T-helper 17 cell (primary cell): ENCODE measurements around the gene CMTM5. TPM values are rescaled to one million over a fixed set of nuclear protein-coding genes. Genes with fewer than 3 reads are reported as not detected.
"Not testable (repeated sequence)": the region's sequence is repeated elsewhere in the genome, so short reads cannot be mapped to it uniquely, and the experiment has no call there.

Source experiments
- ATAC-seq: fragments of 150-1000 bp; cut with Tn5 transposase; 2 replicates; pipeline ENCODE4 v1.10.0; 2021; ENCODE audit warnings: mild to moderate bottlenecking, moderate library complexity
- DNase-seq, 3 donors: peaks; one replicate each; pipeline versions ENCODE4 v3.0.0 to v3.0.0-alpha.2; 2020 to 2021
- H3K9me3 ChIP-seq: one replicate; pipeline ENCODE4 v1.7.0; 2013; ENCODE audit warnings: low read length, mild to moderate bottlenecking; ENCODE audit not compliant: control insufficient read depth, poor library complexity, severe bottlenecking
- H3K27ac Mint-ChIP-seq: one replicate; pipeline ENCODE4 v1.8.0; 2022; ENCODE audit warnings: mild to moderate bottlenecking, moderate library complexity, mixed read lengths
- H3K27me3 Mint-ChIP-seq: one replicate; pipeline ENCODE4 v1.8.0; 2022; ENCODE audit warnings: mixed read lengths
- H3K36me3 Mint-ChIP-seq: one replicate; pipeline ENCODE4 v1.8.0; 2022; ENCODE audit warnings: low read depth, mixed read lengths
- H3K4me1 Mint-ChIP-seq: one replicate; pipeline ENCODE4 v1.8.0; 2022; ENCODE audit warnings: mild to moderate bottlenecking, mixed read lengths
- H3K4me3 Mint-ChIP-seq: one replicate; pipeline ENCODE4 v1.8.0; 2022; ENCODE audit warnings: mild to moderate bottlenecking, moderate library complexity, mixed read lengths
- total RNA-seq, 4 donors: library from RNA in 2 of 4; stranded (reverse) in 2 of 4; gene quantifications; one replicate each; pipeline ENCODE4 v1.2.3 and lab custom pipeline; 2022 to 2026

CMTM5 gene
- total RNA-seq, 2 donors from 2014 or later, result 2.5 to 29.1 TPM

DNA sequence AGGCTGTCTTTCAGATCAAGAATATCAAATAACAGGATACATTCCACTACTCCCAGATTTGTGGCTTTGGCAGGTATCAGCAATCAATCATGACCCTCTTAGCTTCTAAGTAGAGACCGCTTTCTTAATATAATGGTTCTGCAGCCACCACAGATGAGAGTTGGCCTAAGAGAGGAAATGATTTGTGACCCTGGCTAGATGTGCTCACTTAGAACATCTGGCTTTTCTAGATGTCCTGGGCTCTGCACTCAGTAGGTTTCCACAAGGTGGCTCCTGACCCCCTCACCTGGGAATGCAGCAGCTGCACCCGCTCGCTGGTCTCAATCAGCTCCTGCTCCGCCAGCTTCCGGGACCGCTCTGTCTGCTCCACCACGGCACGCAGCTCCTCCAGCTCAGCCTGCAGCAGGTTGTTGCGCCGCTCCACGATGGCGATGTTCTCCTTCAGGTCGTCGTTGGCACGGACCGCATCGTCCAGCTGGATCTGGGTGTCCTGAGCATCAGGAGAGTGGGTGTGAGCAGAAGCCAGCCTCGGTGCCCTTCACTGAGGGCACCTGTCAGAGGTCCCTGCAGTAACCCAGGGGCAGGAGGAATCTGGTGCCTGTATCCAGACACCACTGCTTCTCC is 8.9 kb downstream of the CMTM5 start:
- DNase-seq (no peak), ATAC-seq (no peak)
- H3K36me3 Mint-ChIP-seq, result no peaks in the 10 kb centered on the region
- H3K27me3 Mint-ChIP-seq, result peaks cover 47% of the 10 kb centered on the region
- H3K27ac Mint-ChIP-seq, result peak overlapping the region; percentile 72
- H3K4me1 Mint-ChIP-seq, result peaks cover 5% of the 10 kb centered on the region
- no peaks in the 10 kb centered on the region for H3K9me3 ChIP-seq
- no peak overlapping the region for H3K4me3 Mint-ChIP-seq

DNA sequence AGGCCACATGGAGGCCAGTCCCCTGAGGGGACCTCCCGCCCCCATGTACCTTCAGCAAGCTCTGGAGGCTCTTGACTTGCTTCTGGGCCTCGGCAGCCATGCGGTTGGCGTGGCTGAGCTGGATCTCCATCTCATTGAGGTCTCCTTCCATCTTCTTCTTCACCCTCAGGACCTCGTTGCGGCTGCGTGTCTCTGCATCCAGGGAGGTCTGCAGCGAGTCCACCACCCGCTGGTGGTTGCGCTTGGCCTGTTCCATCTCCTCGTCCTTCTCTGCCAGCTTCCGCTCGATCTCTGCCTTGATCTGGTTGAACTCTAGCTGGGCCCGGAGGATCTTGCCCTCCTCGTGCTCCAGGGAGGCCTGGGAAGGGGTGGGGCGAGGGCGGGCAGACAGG is 9.4 kb downstream of the CMTM5 start:
- not testable (repeated sequence) for H3K9me3 ChIP-seq, H3K36me3 Mint-ChIP-seq, DNase-seq, H3K27ac Mint-ChIP-seq, H3K4me1 Mint-ChIP-seq, H3K4me3 Mint-ChIP-seq, ATAC-seq
- H3K27me3 Mint-ChIP-seq, result peaks cover 49% of the 10 kb centered on the region

GRCh38 chr14:23386999-23387398 is 10.2 kb downstream of the CMTM5 start:
- ATAC-seq (no peak), DNase-seq (no peak)
- no peak overlapping the region for H3K4me3 Mint-ChIP-seq
- H3K27ac Mint-ChIP-seq, result no peak overlapping the region
- H3K4me1 Mint-ChIP-seq, result peaks cover 5% of the 10 kb centered on the region
- no peaks in the 10 kb centered on the region for H3K36me3 Mint-ChIP-seq
- H3K27me3 Mint-ChIP-seq, result peaks cover 43% of the 10 kb centered on the region
- no peaks in the 10 kb centered on the region for H3K9me3 ChIP-seq

GRCh38 chr14:23387916-23388882 is 11.4 kb downstream of the CMTM5 start:
- Mint-ChIP-seq H3K4me1 (peaks cover 5% of the 10 kb centered on the region), H3K27me3 (peaks cover 41% of the 10 kb centered on the region), H3K36me3 (no peaks in the 10 kb centered on the region), H3K27ac (no peak overlapping the region), H3K4me3 (no peak overlapping the region)
- H3K9me3 ChIP-seq, result no peaks in the 10 kb centered on the region
- ATAC-seq, result no peak
- no peak for DNase-seq

GRCh38 chr14:23388996-23389395 is 12.2 kb downstream of the CMTM5 start:
- H3K27ac Mint-ChIP-seq, result no peak overlapping the region
- ATAC-seq (no peak), DNase-seq (no peak)

GRCh38 chr14:23389396-23389795 is 12.6 kb downstream of the CMTM5 start:
- ATAC-seq (no peak), DNase-seq (no peak)
- H3K27ac Mint-ChIP-seq, result no peak overlapping the region
- peaks cover 48% of the 10 kb centered on the region for H3K27me3 Mint-ChIP-seq
- peaks cover 5% of the 10 kb centered on the region for H3K4me1 Mint-ChIP-seq
- no peaks in the 10 kb centered on the region for H3K36me3 Mint-ChIP-seq
- no peaks in the 10 kb centered on the region for H3K9me3 ChIP-seq
- no peak overlapping the region for H3K4me3 Mint-ChIP-seq

More at GRCh38 chr14:23388996-23389395, 12.2 kb downstream of the CMTM5 start:
- no peaks in the 10 kb centered on the region for H3K9me3 ChIP-seq
- Mint-ChIP-seq H3K36me3 (no peaks in the 10 kb centered on the region), H3K27me3 (peaks cover 46% of the 10 kb centered on the region), H3K4me1 (peaks cover 5% of the 10 kb centered on the region), H3K4me3 (no peak overlapping the region)

- Mint-ChIP-seq H3K27ac (peak overlapping the region; percentile 61), H3K27me3 (peaks cover 43% of the 10 kb centered on the region)
- not testable (repeated sequence) for DNase-seq, ATAC-seq, H3K4me3 Mint-ChIP-seq, H3K4me1 Mint-ChIP-seq, H3K9me3 ChIP-seq, H3K36me3 Mint-ChIP-seq
These were observed 13.0 kb downstream of the CMTM5 start for GRCh38 chr14:23389871-23390270.

GRCh38 chr14:23392613-23393012 is 15.8 kb downstream of the CMTM5 start:
- H3K36me3 Mint-ChIP-seq, result no peaks in the 10 kb centered on the region
- ATAC-seq, result no peak
- no peaks in the 10 kb centered on the region for H3K9me3 ChIP-seq
- H3K27me3 Mint-ChIP-seq, result peaks cover 45% of the 10 kb centered on the region
- no peak overlapping the region for H3K4me3 Mint-ChIP-seq
- H3K4me1 Mint-ChIP-seq, result peaks cover 5% of the 10 kb centered on the region
- H3K27ac Mint-ChIP-seq, result no peak overlapping the region
- no peak for DNase-seq

DNA sequence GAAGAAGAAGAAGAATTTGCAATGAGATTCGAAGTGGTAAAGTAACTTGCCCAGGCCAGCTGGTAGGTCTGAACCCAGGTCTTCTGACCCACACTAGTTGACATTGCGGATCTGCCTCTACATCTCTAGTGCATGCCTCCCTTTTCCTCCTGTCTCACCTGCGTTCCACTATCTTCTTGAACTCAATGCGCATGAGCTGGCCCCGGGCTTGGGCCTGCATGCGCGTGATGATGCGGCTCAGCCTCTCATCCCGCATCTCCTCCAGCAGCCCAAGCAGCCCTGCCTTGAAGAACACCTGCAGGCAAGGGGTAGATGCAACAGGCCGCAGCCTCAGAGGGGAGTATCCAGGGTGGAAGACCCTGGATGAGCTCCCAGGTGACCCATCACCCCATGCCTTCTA is 19.3 kb downstream of the CMTM5 start:
- peaks cover 31% of the 10 kb centered on the region for H3K27me3 Mint-ChIP-seq
- H3K36me3 Mint-ChIP-seq, result no peaks in the 10 kb centered on the region
- no peak overlapping the region for H3K4me3 Mint-ChIP-seq
- no peak overlapping the region for H3K27ac Mint-ChIP-seq
- DNase-seq (no peak), ATAC-seq (no peak)
- H3K9me3 ChIP-seq, result no peaks in the 10 kb centered on the region
- H3K4me1 Mint-ChIP-seq, result no peaks in the 10 kb centered on the region

DNA sequence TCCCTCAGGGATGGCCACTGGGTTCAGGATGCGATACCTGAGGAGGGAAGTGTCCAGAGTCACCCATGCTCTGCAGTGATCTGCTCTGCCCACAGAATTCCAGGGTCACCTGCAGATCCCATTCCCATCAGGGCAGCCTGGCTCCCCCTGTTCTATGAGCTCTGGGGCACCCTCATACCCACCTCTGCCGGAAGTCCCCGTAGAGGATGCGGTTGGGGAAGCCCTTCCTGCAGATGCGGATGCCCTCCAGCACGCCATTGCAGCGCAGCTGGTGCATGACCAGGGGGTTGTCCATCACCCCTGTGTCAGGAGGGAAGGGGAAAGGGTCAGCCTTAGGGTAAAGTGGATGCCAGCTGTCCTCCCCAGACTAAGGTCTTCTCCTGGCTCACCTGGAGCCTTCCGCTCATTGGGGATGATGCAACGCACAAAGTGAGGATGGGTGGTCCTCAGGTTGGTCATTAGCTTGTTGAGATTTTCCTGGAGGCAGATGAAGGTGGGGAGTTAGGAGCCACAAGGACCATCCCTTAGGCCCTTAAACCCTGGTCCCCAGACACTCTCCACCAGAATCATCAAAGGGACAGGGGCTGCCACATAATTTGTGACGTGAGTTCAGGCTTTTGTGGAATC is 20.0 kb downstream of the CMTM5 start:
- H3K27ac Mint-ChIP-seq, result no peak overlapping the region
- no peaks in the 10 kb centered on the region for H3K36me3 Mint-ChIP-seq
- no peaks in the 10 kb centered on the region for H3K9me3 ChIP-seq
- H3K27me3 Mint-ChIP-seq, result peaks cover 30% of the 10 kb centered on the region
- DNase-seq (no peak), ATAC-seq (no peak)
- H3K4me1 Mint-ChIP-seq, result no peaks in the 10 kb centered on the region
- H3K4me3 Mint-ChIP-seq, result no peak overlapping the region

DNA sequence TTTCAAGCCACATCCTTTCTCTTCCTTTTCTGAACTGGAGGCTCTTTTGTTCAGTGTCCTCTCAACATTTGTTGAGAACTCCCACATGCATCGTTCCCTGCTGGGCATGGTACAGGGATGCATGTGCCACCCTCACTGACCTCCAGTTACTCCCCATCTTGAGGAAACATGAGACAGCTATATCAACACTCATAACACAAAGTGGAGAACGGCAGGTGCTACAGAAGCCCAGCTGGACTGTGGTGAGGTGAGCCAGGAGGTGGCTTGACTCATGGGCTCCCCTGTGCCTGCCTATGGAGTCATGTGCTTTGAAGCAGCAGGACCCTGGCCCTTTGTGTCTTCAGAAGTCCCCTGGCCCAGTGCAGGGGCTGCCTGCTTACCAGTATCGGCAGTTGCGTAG is 21.5 kb downstream of the CMTM5 start:
- DNase-seq (no peak), ATAC-seq (no peak)
- Mint-ChIP-seq H3K4me3 (no peak overlapping the region), H3K36me3 (peaks cover 3% of the 10 kb centered on the region), H3K27ac (no peak overlapping the region), H3K27me3 (peaks cover 34% of the 10 kb centered on the region), H3K4me1 (no peaks in the 10 kb centered on the region)
- H3K9me3 ChIP-seq, result no peaks in the 10 kb centered on the region

DNA sequence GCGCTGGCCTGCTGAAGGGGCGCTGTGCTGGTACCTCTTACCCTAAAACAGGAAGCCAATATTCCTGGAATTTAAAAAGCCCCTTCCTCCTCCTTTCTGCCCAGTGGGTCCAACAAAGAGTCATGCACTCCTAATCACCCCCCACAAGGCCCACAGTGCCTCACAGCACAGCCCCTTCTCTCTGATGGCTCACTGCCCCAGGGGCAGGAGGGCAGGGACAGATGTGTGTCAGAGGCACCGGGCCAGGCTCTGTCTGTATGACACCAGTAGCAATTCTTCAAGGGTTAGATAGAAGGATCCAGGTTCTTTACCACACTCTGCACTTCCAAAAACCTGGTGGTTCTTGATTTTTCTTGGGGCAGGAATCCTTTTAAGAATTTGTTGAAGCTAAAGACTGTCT is 22.3 kb downstream of the CMTM5 start:
- ATAC-seq (no peak), DNase-seq (no peak)
- Mint-ChIP-seq H3K4me1 (no peaks in the 10 kb centered on the region), H3K36me3 (peaks cover 3% of the 10 kb centered on the region), H3K27me3 (peaks cover 34% of the 10 kb centered on the region), H3K4me3 (no peak overlapping the region), H3K27ac (no peak overlapping the region)
- H3K9me3 ChIP-seq, result no peaks in the 10 kb centered on the region

DNA sequence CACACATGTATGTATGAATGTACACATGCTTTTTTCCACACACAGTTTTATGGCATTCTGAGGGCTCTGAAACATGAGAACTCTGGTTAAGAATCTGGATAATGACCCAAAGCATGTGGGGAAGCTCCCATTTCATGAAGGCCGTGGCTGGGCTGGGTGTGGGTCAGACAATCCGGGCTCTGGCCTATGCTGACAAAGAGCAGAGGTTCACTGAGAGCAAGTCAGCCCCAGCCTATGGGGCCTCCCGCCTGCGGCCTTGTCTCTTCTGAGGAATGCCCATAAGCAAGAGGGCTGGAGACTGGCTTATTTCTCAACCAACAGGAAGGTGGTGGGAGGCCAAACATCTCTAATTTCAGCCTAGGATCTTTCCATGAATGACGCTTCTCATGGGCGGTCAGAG is 22.7 kb downstream of the CMTM5 start:
- peaks cover 33% of the 10 kb centered on the region for H3K27me3 Mint-ChIP-seq
- no peak overlapping the region for H3K4me3 Mint-ChIP-seq
- DNase-seq (no peak), ATAC-seq (no peak)
- no peaks in the 10 kb centered on the region for H3K9me3 ChIP-seq
- H3K27ac Mint-ChIP-seq, result no peak overlapping the region
- H3K36me3 Mint-ChIP-seq, result peaks cover 3% of the 10 kb centered on the region
- no peaks in the 10 kb centered on the region for H3K4me1 Mint-ChIP-seq
